ENCODE measurements around the gene SORCS2.

The SORCS2 gene

DNA sequence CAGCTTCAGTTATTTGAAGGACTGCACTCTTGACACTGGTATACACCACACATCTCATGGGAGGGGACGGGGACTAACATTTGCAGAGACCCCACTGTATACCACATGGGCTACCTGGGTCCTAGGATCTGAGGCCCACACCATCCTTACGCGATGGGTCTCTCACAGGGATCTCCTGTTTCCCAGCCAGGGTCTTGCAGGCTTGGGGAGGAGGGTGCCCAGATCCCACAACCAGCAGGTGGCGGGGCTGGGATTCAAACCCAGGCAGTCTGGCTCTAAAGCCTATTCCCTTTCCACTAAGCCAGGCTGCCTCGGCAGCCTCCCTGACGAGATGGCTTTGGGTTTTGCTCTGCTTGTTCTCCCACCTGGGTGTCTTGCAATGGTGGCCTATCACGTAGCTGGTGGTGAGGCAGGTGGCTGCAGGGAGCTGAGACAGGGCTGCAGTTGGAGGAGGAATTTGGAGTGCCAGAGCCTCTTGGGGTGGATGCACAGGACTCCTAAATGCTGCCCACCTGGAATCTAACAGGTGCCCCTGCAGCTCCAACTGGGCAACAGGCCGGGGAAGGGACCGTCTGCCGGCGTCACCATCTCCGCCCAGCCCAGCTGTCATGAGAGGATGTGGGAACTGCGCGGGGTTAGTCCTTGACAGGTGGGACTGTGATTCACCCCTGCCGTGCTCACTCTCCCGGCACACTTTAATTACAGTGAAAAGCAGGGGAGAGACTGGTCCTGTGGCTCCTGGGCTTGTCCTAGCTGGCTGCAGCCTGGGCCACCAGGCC is 131.7 kb downstream of the SORCS2 start:
- Histone ChIP-seq H3K4me3 (ENCODE audit: control insufficient read depth in 1 of 7, extremely low read depth in 1 of 7, insufficient read depth in 4 of 7, low read depth in 2 of 7, low read length in 6 of 7) (no peak overlapping the region), H3K9me3 (ENCODE audit: control extremely low read depth in 1 of 5, control insufficient read depth in 4 of 5, insufficient read depth in 2 of 5, low read depth in 1 of 5, low read length in 4 of 5) (peaks cover 0 to 18% (median 6%) of the 10 kb centered on the region in 5 experiments), H3K27me3 (replicated peaks in 2 of 5; ENCODE audit: control insufficient read depth in 4 of 5, insufficient read depth in 5 of 5, low read length in 4 of 5) (peaks cover 0 to 55% (median 4%) of the 10 kb centered on the region in 5 experiments), H3K36me3 (ENCODE audit: control insufficient read depth in 4 of 4, insufficient read depth in 4 of 4, low read length in 3 of 4) (no peaks in the 10 kb centered on the region), H3K4me1 (ENCODE audit: control extremely low read depth in 1 of 4, control insufficient read depth in 4 of 4, insufficient read depth in 4 of 4, low read length in 3 of 4) (no peaks in the 10 kb centered on the region), H3K27ac (ENCODE audit: insufficient read depth in 1 of 2, low read depth in 1 of 2, low read length in 2 of 2, poor library complexity in 1 of 2, severe bottlenecking in 2 of 2) (no peak overlapping the region)
- DNase-seq = no peak
- CTCF ChIA-PET = no interaction called here
- 82% methylated on average over 15 of the region's 16 CpGs for WGBS (ENCODE audit: insufficient coverage)
- POLR2A ChIA-PET = no interaction called here

GRCh38 chr4:7324651-7325121 is 132.3 kb downstream of the SORCS2 start:
- Histone ChIP-seq H3K27me3 (replicated peaks in 2 of 5; ENCODE audit: control insufficient read depth in 4 of 5, insufficient read depth in 5 of 5, low read length in 4 of 5) (peaks cover 0 to 58% (median 4%) of the 10 kb centered on the region in 5 experiments), H3K36me3 (ENCODE audit: control insufficient read depth in 4 of 4, insufficient read depth in 4 of 4, low read length in 3 of 4) (no peaks in the 10 kb centered on the region), H3K4me1 (ENCODE audit: control extremely low read depth in 1 of 4, control insufficient read depth in 4 of 4, insufficient read depth in 4 of 4, low read length in 3 of 4) (no peaks in the 10 kb centered on the region), H3K4me3 (ENCODE audit: control insufficient read depth in 1 of 7, extremely low read depth in 1 of 7, insufficient read depth in 4 of 7, low read depth in 2 of 7, low read length in 6 of 7) (no peak overlapping the region), H3K27ac (ENCODE audit: insufficient read depth in 1 of 2, low read depth in 1 of 2, low read length in 2 of 2, poor library complexity in 1 of 2, severe bottlenecking in 2 of 2) (no peak overlapping the region), H3K9me3 (ENCODE audit: control extremely low read depth in 1 of 5, control insufficient read depth in 4 of 5, insufficient read depth in 2 of 5, low read depth in 1 of 5, low read length in 4 of 5) (peaks cover 0 to 13% (median 3%) of the 10 kb centered on the region in 5 experiments)
- POLR2A ChIA-PET = no interaction called here
- 48% methylated on average over 12 of the region's 13 CpGs for WGBS (ENCODE audit: insufficient coverage)
- CTCF ChIA-PET = no interaction called here
- DNase-seq = no peak

- 81% methylated on average over 6 of the region's 13 CpGs for WGBS (ENCODE audit: insufficient coverage)
- Histone ChIP-seq H3K36me3 (ENCODE audit: control insufficient read depth in 4 of 4, insufficient read depth in 4 of 4, low read length in 3 of 4) (no peaks in the 10 kb centered on the region), H3K9me3 (ENCODE audit: control extremely low read depth in 1 of 5, control insufficient read depth in 4 of 5, insufficient read depth in 2 of 5, low read depth in 1 of 5, low read length in 4 of 5) (peaks cover 0 to 9% (median 0%) of the 10 kb centered on the region in 5 experiments), H3K4me3 (ENCODE audit: control insufficient read depth in 1 of 7, extremely low read depth in 1 of 7, insufficient read depth in 4 of 7, low read depth in 2 of 7, low read length in 6 of 7) (no peak overlapping the region), H3K4me1 (ENCODE audit: control extremely low read depth in 1 of 4, control insufficient read depth in 4 of 4, insufficient read depth in 4 of 4, low read length in 3 of 4) (no peaks in the 10 kb centered on the region), H3K27ac (ENCODE audit: insufficient read depth in 1 of 2, low read depth in 1 of 2, low read length in 2 of 2, poor library complexity in 1 of 2, severe bottlenecking in 2 of 2) (no peak overlapping the region), H3K27me3 (replicated peaks in 2 of 5; ENCODE audit: control insufficient read depth in 4 of 5, insufficient read depth in 5 of 5, low read length in 4 of 5) (peaks cover 0 to 54% (median 4%) of the 10 kb centered on the region in 5 experiments)
- no peak for DNase-seq
- ChIA-PET CTCF (no interaction called here), POLR2A (no interaction called here)
Observed at GRCh38 chr4:7325541-7325940, 133.2 kb downstream of the SORCS2 start.

GRCh38 chr4:7326306-7326692 is 134.0 kb downstream of the SORCS2 start:
- DNase-seq = no peak
- WGBS (ENCODE audit: insufficient coverage) = 87% methylated on average over 11 of the region's 12 CpGs
- no peak overlapping the region for H3K27ac ChIP-seq (ENCODE audit: insufficient read depth in 1 of 2, low read depth in 1 of 2, low read length in 2 of 2, poor library complexity in 1 of 2, severe bottlenecking in 2 of 2)
- no peak overlapping the region for H3K4me3 ChIP-seq (ENCODE audit: control insufficient read depth in 1 of 7, extremely low read depth in 1 of 7, insufficient read depth in 4 of 7, low read depth in 2 of 7, low read length in 6 of 7)
- H3K27me3 ChIP-seq (replicated peaks in 2 of 5; ENCODE audit: control insufficient read depth in 4 of 5, insufficient read depth in 5 of 5, low read length in 4 of 5) = peaks cover 0 to 54% (median 4%) of the 10 kb centered on the region in 5 experiments
- H3K36me3 ChIP-seq (ENCODE audit: control insufficient read depth in 4 of 4, insufficient read depth in 4 of 4, low read length in 3 of 4) = no peaks in the 10 kb centered on the region
- CTCF ChIA-PET = interaction anchor here (1.2 kb wide), 1 partner anchor 9 kb away, joined by 5 read pairs; no protein-coding TSS in a partner anchor
- no peaks in the 10 kb centered on the region for H3K4me1 ChIP-seq (ENCODE audit: control extremely low read depth in 1 of 4, control insufficient read depth in 4 of 4, insufficient read depth in 4 of 4, low read length in 3 of 4)
- peaks cover 0 to 9% (median 0%) of the 10 kb centered on the region in 5 experiments for H3K9me3 ChIP-seq (ENCODE audit: control extremely low read depth in 1 of 5, control insufficient read depth in 4 of 5, insufficient read depth in 2 of 5, low read depth in 1 of 5, low read length in 4 of 5)
- POLR2A ChIA-PET = no interaction called here

GRCh38 chr4:7326693-7327340 is 134.5 kb downstream of the SORCS2 start:
- ChIA-PET POLR2A (no interaction called here), CTCF (interaction anchor here (0.8 to 1.2 kb wide), 2 partner anchors 9 to 13 kb away, joined by 3 to 5 read pairs; no protein-coding TSS in a partner anchor)
- DNase-seq = no peak
- Histone ChIP-seq H3K4me3 (ENCODE audit: control insufficient read depth in 1 of 7, extremely low read depth in 1 of 7, insufficient read depth in 4 of 7, low read depth in 2 of 7, low read length in 6 of 7) (no peak overlapping the region), H3K4me1 (ENCODE audit: control extremely low read depth in 1 of 4, control insufficient read depth in 4 of 4, insufficient read depth in 4 of 4, low read length in 3 of 4) (no peaks in the 10 kb centered on the region), H3K36me3 (ENCODE audit: control insufficient read depth in 4 of 4, insufficient read depth in 4 of 4, low read length in 3 of 4) (no peaks in the 10 kb centered on the region), H3K9me3 (ENCODE audit: control extremely low read depth in 1 of 5, control insufficient read depth in 4 of 5, insufficient read depth in 2 of 5, low read depth in 1 of 5, low read length in 4 of 5) (peaks cover 0 to 5% (median 0%) of the 10 kb centered on the region in 5 experiments), H3K27ac (ENCODE audit: insufficient read depth in 1 of 2, low read depth in 1 of 2, low read length in 2 of 2, poor library complexity in 1 of 2, severe bottlenecking in 2 of 2) (no peak overlapping the region), H3K27me3 (replicated peaks in 2 of 5; ENCODE audit: control insufficient read depth in 4 of 5, insufficient read depth in 5 of 5, low read length in 4 of 5) (peaks cover 0 to 54% (median 4%) of the 10 kb centered on the region in 5 experiments)
- 78% methylated on average over 19 of the region's 20 CpGs for WGBS (ENCODE audit: insufficient coverage)

- Histone ChIP-seq H3K27me3 (replicated peaks in 2 of 5; ENCODE audit: control insufficient read depth in 4 of 5, insufficient read depth in 5 of 5, low read length in 4 of 5) (peaks cover 0 to 51% (median 4%) of the 10 kb centered on the region in 5 experiments), H3K9me3 (ENCODE audit: control extremely low read depth in 1 of 5, control insufficient read depth in 4 of 5, insufficient read depth in 2 of 5, low read depth in 1 of 5, low read length in 4 of 5) (peaks cover 0 to 2% (median 0%) of the 10 kb centered on the region in 5 experiments), H3K36me3 (ENCODE audit: control insufficient read depth in 4 of 4, insufficient read depth in 4 of 4, low read length in 3 of 4) (no peaks in the 10 kb centered on the region), H3K4me1 (ENCODE audit: control extremely low read depth in 1 of 4, control insufficient read depth in 4 of 4, insufficient read depth in 4 of 4, low read length in 3 of 4) (no peaks in the 10 kb centered on the region), H3K27ac (ENCODE audit: insufficient read depth in 1 of 2, low read depth in 1 of 2, low read length in 2 of 2, poor library complexity in 1 of 2, severe bottlenecking in 2 of 2) (no peak overlapping the region), H3K4me3 (ENCODE audit: control insufficient read depth in 1 of 7, extremely low read depth in 1 of 7, insufficient read depth in 4 of 7, low read depth in 2 of 7, low read length in 6 of 7) (no peak overlapping the region)
- POLR2A ChIA-PET = no interaction called here
- CTCF ChIA-PET = interaction anchor here (0.6 to 1.2 kb wide), 3 partner anchors 8 to 133 kb away, joined by 3 to 5 read pairs (median 3); no protein-coding TSS in a partner anchor
- no peak for DNase-seq
- 70% methylated on average over 16 of the region's 17 CpGs for WGBS (ENCODE audit: insufficient coverage)
Observed at GRCh38 chr4:7327341-7327885, 135.1 kb downstream of the SORCS2 start.

Data from common myeloid progenitor, CD34-positive (primary cell).